ENCODE data around the gene PTPRT.
A peak's percentile ranks its signal among the peaks of the same experiment; 100 is the strongest.
"Not testable (repeated sequence)": the region's sequence is repeated elsewhere in the genome, so short reads cannot be mapped to it uniquely, and the experiment has no call there.

The PTPRT gene

DNA sequence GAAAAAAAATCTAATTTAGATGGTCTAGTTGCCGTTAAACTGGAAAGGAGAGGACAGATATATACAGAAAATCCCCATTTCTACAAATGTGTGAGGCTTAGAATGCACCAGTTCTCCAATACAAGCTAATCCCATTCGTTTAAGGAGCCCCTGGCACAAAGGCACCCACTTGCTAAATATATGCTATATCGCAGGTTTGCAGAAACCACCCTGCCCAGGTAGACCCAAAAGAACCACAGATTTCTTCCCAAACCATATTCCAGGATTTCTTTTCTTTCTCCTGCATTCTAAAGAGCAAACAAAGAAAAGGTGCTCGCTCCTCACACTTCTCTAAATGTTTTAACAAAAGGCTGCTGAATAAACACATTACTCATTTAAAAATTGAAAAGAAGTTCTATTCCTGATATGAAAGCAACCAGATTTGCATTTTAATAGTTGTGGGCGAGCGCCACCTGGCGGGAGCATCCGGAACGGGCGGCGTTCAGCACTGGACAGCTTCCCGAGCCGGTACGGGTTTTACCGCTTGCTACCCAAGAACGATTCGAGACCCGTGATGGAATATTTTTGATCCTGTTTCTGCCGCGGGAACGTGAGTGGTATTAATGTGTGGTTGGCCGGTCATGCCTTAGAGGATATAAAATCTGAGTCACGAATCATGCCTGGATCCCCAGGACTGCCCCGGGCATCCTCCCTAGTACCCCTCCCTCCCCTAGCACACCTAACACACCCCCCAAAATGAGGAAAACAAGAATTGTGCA lies 2.1 kb downstream of the PTPRT start:
- DNase-seq (ENCODE audit: low spot score) = peak; percentile 38

DNA sequence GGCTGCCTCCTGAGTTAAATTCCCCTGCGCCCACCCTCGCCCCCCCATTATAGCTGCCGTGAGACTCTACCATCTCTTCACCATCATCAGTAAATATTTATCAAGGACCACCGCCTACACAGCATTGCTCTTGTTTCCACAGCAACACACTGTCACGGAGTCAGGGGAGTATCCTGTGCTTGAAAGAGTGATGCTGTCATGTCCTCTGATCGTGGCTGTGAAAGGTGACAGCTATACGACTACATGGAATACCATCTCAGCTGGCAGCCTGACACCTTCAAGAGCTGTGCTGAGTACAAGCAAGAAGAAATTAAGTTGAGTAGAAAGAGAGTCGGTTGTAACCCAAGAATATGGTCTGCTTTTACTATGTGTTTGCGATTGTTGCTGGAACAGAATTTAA lies 3.4 kb downstream of the PTPRT start:
- no peak for DNase-seq (ENCODE audit: low spot score)

DNA sequence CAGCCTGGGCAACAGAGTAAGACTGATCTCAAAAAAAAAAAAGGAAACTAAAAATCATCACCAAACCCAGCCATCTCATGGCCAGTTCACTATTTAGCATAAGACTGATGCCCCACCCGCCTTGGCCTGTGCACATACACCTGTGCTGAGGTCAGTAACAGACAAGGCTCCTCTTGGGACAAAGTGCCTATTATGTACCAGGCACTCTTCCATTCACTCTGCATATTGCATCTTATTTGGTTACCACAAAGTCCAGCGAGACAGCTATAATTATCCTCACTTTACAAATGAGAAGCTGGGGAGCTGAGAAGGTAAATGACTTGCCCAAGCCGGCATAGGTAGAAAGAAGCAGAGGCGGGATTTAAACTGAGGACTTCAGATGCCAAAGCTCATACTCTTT lies 3.8 kb downstream of the PTPRT start:
- no peak for DNase-seq (ENCODE audit: low spot score)

DNA sequence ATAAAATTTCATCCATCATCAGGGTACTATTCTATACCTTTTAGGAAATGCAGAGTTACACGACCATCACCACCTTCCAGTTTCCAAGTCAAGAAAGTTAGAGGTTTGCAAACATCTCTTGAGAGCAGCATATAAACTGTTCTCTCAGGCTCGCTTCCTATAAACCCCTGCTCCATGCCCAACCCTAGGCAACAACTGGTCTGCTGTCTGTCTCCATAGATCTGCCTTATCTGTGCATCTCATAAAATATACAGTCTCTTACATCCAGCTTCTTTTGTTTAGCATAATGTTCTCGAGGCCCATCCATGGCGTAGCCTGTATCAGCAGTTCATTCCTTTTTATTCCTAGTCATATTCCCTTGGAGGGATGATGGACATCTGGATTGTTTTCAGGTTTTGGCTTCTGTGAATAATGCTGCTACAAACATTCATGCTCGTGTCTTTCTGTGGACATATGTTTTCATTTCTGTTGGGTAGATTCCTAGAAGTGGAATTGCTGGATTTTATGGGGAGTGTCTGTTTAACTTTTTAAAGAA lies 6.1 kb downstream of the PTPRT start:
- no peak for DNase-seq (ENCODE audit: low spot score)

DNA sequence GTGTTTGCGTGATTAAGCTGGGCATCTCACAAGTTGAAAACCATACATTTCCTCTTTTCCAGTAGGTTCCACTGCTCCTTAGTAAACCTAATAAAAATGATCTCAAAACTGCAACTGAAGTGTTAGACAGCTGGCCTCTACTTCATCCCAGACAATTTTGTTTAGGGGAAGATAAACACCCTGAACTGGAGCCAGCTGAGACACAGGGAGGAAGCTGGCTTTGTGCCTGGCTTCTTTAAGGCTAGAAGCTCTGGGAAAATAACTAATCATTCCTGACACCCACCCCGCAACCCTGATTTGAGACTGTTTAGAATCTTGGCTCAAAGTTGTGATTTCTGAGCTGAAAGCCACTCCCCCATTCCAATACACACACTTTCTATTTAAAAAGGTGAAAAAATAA lies 11.6 kb downstream of the PTPRT start:
- no peak for DNase-seq (ENCODE audit: low spot score)

DNA sequence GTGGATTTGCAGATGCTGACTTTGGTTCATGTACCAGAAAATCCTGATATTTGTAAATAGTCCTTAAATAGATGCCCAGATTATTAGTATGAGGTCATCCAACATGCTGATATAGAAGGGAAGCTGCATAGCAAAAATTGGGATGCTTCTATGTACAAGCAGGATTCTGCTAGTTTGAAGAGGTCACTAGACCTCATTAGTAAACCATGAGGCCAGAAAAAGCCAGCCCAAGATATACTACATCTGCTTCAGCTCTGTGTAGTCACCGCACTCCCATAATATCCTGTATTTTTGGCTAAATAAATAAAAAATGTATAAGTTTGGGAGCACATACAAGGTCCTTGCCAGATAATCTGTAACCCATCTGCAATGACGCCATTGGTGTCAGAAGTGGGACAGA lies 13.0 kb downstream of the PTPRT start:
- no peak for DNase-seq (ENCODE audit: low spot score)

DNA sequence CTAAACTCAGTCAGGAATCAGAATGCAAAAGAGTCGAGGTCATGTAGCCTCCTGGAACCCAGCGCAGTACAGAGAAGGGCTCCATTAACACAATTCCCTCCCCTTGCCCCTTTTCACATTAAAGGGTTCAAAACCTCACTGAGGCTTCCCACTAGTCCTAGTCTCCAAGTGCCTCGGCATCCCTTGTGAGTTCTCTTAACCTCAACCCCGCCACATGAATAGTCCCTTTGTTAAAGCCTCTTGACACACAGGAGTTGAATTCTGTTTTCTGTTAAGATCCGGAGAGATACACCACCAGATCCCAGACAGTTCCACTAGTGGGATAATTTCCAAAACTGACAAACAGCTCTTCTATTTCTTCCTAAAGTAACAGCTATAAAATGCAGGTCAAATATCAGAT lies 17.8 kb downstream of the PTPRT start:
- DNase-seq (ENCODE audit: low spot score) = no peak

DNA sequence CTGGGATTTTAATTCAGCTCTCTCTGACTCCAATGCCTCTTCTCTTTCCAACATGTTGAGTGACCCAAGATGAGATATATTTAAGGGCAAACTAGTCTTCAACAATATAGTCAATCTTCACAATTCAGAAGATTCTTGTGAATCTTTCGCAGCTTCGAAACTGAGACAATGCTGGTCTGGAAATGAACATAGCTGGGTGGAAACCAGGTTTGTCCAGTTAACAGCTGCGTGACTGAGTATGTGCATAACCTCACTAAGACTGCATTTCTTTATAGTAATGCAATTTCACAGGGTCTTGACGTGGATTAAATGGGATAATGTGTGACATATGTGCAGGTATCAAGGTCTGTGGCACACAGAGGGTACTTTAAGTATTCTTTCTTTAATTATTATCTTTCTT lies 18.9 kb downstream of the PTPRT start:
- DNase-seq (ENCODE audit: low spot score) = no peak

DNA sequence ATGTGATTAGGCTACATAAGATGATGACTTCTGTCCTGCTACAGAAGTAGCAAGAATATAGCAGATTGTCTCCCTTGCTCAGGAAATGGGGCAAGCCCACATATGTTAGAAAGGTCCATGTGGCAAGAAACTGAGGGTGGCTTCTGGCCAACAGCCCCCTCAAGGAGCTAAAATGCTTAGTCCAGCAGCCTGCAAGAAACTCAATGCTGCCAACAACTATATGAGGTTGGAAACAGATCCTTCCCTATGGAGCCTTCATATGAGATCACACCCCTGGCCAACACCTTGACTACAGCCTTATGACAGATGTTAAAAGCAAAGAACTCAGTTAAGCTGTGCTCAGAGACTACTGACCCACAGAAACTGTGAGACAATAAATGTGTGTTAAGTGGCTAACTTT lies 22.1 kb downstream of the PTPRT start:
- no peak for DNase-seq (ENCODE audit: low spot score)

DNA sequence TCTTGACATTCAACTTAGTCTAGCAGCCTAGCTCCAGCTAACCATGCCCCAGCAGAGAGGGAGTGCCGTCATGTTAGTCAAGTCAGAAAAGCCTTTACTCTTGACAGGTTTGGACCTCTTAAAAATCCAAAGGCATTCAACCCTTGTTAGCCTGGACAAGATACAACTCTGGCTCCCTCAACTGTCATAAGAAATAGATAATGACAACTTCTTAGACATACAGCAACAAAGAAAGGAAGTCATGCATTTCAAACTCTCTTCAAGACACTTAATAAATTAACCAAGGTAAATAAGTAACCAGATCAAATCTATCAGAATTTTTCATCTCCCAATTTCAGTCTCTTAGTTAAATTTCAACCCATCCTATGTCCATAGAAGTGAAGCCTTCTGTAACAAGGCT lies 22.7 kb downstream of the PTPRT start:
- DNase-seq (ENCODE audit: low spot score) = no peak

DNA sequence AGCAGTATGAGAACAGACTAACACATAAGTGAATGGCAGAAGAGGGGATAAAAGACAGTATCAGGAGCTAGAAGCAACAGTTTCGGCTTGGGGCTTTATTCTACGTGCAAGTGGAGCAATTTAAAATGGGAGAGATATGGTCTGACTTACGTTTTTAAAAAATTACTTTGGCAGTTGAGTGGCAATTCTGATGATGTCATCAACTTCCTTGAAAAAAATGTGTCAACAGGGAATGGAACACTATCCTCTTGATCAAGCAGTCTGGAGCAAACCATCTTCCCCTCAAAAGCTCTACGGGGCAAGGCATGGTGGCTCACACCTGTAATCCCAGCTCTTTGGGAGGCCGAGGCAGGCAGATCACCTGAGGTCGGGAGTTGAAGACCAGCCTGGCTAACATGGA lies 24.1 kb downstream of the PTPRT start:
- DNase-seq (ENCODE audit: low spot score) = no peak

DNA sequence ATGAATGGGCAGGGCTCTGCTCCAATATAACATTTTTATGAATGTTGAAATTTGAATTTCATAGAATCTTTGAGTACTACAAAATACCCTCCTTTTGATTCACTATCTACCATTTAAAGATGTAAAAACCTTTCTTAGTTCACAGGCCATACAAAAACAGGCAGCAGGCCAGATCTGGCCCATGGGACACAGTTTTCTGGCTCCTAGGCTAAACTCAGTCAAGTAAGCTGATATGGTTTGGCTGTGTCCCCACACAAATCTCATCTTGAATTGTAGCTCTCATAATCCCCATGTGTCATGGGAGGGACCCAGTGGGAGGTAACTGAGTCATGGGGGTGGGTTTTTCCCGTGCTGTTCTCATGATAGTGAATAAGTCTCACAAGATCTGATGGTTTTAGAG lies 25.0 kb downstream of the PTPRT start:
- DNase-seq (ENCODE audit: low spot score) = not testable (repeated sequence)

DNA sequence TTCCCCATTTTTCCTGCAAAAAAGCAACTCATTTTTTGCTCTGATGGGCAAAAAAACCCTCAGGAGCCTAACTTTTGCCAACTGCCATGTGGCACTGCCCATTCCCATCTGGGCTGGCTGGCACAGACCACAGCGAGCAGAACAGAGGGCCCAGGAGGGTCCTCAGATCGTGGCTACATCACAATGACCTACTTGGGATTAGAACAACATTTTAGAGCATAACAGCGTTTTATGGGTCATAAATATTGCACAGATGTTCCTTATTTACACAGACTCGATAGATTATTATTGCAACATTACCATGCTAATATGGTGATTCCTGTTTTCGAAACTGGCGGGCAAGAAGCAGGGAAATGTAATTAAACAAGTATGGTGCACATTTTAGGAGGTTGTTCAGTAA lies 28.0 kb downstream of the PTPRT start:
- DNase-seq (ENCODE audit: low spot score) = no peak

DNA sequence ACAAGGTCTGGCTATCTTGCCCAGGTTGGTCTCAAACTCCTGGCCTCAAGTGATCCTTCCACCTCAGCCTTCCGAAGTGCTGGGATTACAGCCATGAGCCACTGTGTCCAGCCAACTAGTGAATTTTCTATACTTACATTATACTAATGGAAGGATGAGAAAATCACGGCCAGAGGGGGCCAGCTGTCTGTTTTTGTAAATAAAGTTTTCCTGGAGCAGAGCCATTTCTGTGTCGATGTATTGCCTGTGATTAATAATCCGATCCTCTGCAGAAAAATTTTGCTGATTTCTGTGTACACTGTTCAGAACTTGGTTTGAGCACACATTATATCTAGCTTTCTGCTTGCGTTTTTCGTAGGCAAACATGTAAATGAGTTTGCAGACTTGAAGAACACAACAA lies 28.8 kb downstream of the PTPRT start:
- no peak for DNase-seq (ENCODE audit: low spot score)

DNA sequence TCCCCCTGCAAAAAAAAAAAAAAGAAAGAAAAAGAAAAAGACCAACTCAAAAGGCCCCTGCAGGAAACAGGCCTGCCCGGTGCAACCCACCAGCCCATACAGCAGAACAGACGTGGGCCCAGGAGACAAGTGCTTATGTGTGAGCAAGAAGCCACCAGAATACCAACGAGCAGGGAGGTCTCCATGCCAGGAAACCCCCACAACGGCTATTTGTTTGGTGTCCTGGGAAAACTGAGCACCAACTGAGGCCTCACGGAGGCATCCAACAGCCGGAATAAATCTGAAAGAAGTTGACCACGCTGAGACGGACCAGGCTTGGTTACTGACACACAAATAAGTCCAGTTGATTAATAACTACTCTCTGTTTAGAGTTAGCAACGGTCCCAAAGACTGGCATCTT lies 29.7 kb downstream of the PTPRT start:
- DNase-seq (ENCODE audit: low spot score) = no peak

DNA sequence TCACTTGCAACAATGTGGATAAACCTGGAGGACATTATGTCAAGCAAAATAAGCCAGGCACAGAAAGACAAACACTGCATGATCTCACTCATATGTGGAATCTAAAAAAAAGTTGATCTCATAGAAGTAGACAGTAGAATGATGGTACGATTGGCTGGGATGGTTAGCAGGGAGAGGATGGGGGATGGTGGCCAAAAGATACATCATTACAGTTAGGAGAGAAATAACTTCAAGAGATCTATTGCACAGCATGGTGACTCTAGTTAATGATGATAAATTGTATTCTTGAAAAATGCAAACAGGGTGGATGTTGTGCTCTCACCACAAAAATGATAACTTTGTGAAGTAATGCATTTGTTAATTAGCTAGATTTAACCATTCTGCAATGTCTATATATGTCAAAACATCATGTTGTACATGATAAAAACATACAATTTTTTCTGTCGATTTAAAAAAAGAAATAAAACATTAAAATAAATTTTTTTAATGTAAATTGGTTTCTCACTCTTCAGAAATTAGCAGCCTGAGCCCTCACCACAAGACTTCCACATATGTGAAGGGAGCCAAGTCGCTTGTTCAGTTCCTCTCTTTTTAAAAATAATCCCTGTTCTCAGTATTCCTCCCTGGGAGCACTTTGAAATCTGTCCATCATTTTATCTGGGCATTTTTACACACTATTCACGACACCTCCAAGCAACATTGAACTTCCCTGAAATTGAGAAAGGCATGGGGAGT lies 34.2 kb downstream of the PTPRT start:
- DNase-seq (ENCODE audit: low spot score) = no peak

DNA sequence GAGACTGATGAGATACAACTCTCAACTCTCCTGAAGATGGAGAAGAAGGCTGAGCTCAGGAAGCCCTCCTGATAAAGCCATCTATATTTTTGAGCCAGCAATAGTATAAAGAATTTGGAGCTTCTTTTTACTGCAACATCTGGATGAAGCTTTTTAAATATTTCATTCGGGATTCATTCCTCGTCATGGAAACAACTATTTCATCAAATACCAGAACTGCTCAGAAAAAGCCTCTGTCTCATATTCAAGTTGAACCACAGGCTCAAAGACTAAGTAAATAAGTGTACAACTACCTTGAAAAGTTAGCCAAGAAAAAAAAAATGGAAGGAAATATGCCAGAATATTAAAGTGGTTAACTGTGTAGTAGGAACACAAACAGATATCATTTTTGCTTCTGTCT lies 37.8 kb downstream of the PTPRT start:
- DNase-seq (ENCODE audit: low spot score) = no peak

DNA sequence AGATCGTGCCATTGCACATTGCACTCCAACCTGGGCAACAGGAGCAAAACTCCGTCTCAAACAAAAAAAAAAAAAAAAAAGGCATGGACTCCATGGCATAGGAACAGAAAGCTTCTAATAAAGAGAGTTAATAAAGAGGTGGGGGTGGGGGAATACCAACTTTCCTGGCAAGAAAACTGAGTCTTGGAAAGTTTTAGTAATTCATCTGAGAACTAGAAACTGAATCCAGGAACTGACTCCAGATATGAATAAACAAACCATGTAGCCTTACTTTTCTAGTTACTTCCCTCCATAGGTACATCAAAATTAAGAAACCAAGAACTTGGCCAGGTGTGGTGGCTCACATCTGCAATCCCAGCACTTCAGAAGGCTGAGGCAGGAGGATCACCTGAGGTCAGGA lies 38.5 kb downstream of the PTPRT start:
- no peak for DNase-seq (ENCODE audit: low spot score)

DNA sequence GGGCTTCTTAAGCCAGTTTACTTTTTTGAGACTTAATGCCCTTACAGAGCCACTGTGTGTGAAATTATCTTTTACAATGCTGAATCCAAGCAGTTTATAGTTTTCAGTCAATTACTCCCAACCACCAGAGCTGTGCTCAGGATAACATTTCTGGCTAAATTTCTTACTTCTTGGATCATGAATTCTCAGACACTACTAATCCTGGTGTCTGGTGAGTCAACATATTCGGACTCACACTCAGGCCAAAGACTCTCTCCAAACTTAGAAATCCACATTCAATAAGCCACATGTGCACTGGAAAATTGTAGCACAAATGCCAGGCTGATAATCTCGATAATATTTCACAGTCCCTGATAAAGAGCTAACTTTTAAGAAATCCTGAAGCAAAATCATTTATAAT lies 49.0 kb downstream of the PTPRT start:
- DNase-seq (ENCODE audit: low spot score) = no peak

DNA sequence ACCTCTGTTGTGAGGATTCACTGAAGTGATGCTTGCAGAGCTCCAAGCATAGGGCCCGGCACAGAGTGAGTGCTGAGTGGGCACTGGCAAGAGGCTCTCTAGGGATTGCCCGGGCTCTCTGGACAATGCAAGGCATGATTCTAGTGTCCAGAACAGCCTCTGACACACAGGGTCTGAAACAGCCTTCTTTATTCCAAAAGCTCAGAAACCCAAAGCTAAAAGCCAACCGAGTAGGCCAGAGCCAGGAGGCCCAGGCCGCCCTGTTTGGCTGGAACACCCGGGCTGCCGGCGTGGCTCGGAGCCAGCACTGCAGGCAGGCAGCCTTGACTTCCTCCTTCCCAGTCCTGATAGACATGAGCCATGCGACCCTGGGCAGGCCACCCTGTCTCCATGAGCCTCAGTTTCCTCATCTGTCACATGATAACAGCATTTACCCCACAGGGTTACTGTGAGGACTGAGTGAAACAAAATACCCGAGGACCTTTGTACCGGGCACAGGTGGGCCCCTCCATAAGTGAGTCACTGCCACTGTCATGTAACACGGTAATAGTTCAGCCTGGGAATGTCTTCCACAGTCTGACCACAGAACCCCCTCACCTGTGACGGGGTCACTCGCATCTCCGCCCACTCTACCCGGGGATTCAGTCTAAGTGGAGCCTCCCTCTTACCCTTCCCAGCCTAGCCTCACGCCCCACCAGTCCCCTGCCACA lies 51.5 kb downstream of the PTPRT start:
- DNase-seq (ENCODE audit: low spot score) = peak; percentile 1

DNA sequence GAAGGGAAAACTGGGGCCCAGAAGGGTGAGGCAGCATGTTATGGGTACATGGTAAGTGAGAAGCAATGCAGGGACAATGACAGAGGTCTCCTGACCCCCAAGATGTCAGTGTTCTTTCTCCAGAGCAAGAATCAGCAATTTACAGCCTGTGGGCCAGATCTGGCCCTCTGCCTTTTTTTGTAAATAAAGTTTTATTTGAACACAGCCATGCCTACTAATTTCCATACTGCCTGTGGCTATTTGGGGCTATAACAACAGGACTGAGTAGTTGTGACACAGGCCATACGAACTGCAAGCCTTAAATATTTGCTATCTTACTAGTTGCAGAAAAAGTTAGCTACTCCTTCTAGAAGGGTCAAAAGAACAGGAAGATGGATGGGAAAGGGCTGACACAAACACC lies 52.5 kb downstream of the PTPRT start:
- DNase-seq (ENCODE audit: low spot score) = no peak

DNA sequence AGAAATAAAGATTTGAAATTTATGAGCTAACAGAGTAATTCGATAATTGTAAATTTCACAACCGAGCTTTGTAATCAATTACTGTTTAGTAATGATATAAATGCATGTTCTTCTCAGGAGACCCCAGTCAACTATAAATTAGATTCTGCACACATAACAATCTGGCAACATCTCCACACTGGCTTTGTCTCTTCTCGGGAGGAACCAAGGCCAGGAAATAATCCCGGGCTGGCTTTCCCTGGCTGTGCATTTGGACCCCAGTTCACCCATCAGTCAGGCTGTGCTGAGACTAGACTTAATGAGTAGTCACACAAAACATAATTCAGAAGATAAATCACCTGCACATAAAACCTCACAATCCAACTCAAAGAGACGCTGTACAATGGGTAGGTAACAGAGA lies 65.5 kb downstream of the PTPRT start:
- DNase-seq (ENCODE audit: low spot score) = no peak

DNA sequence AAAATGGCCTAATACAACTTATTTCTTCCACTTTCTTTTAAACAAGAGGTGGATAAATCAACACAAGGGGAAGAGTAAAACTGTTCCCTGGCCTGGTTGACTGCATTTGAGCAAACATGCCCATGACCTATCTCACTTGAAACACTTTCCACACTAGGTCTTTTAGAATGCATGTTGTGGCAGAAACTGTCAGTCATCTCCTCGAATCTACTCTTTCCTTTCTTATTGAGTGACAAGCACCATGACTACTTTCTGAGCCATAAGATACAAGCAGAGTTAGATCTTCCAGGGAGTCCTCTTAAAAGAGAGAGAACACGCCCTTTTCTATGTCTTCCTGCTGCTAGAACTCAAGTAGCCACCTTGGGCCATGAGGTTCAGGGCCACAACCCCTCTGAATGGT lies 66.5 kb downstream of the PTPRT start:
- DNase-seq (ENCODE audit: low spot score) = no peak

Measured in LoVo (cell line).